NT2/D1 (cell line): ENCODE measurements around the gene CD9.

Source experiments
- DNase-seq: peaks from one replicate; pipeline ENCODE4 v3.0.0-alpha.2; 2011; ENCODE audit warnings: low read depth, low spot score
- H3K27me3 ChIP-seq: 2 replicates; pipeline ENCODE4 v1.6.0; 2011; ENCODE audit warnings: mild to moderate bottlenecking; ENCODE audit not compliant: insufficient read length, insufficient read depth
- H3K36me3 ChIP-seq: 2 replicates; pipeline ENCODE4 v1.6.1; 2011; ENCODE audit warnings: mild to moderate bottlenecking, low read length, mixed read lengths; ENCODE audit not compliant: insufficient read depth, insufficient read length
- H3K4me1 ChIP-seq: 2 replicates; pipeline ENCODE4 v1.5.1; 2011; ENCODE audit not compliant: insufficient read depth, insufficient read length
- H3K4me3 ChIP-seq: 2 replicates; pipeline ENCODE4 v1.5.1; 2011; ENCODE audit warnings: low read depth; ENCODE audit not compliant: insufficient read length
- H3K9ac ChIP-seq: 2 replicates; pipeline ENCODE4 v1.6.0; 2011; ENCODE audit warnings: low read depth; ENCODE audit not compliant: insufficient read length
- H3K9me3 ChIP-seq: 2 replicates; pipeline ENCODE4 v1.5.1; 2011; ENCODE audit warnings: mild to moderate bottlenecking, low read length; ENCODE audit not compliant: insufficient read depth
- SUZ12 ChIP-seq: IDR thresholded peaks from 2 replicates; pipeline ENCODE4 v1.6.1; 2011; ENCODE audit not compliant: insufficient read length, insufficient read depth; ENCODE audit errors: extremely low read depth
- YY1 ChIP-seq: IDR thresholded peaks from 2 replicates; pipeline ENCODE4 v1.6.1; 2011; ENCODE audit not compliant: insufficient read length, insufficient read depth
- ZNF274 ChIP-seq: IDR thresholded peaks from 2 replicates; pipeline ENCODE4 v1.6.1; 2011; ENCODE audit warnings: mild to moderate bottlenecking, low read depth, low read length

Gene CD9

DNA sequence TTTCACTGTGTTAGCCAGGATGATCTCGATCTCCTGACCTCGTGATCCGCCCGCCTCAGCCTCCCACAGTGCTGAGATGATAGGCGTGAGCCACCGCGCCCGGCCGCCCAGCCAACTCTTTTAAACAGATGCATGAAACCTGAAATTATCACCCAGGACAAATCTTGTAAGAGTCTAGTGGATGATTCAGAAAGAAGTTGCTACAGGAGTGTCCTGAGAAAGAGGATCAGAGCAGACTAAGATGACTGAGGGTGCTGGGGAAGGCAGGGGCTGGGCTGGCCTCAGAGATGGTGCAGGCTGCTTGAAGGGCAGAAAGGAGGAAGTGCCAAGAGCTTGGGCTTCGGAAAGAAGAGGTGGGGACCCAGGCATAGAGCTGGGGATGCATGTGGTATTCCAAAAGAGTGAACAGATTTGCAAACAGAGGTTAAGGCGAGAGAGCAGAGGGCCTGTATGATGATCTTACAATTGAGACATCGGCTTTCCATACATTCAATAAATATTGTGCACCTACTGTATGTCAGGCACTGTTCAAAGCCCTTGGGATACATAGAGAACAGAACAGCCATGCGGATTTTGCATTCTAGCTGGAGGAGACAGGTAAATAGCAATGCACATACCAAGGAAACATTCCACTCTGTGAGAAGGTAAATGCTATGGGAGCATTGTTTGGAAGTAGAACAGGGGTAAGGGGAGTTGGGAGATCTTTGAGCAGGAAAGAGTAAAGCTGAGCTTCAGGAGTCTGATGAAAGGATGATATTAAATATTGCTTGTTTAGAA lies 7.4 kb upstream of the CD9 start:
- TF ChIP-seq ZNF274 (no peak), YY1 (no peak)
- H3K36me3 ChIP-seq = no peaks in the 10 kb centered on the region
- H3K9ac ChIP-seq = no peak overlapping the region
- DNase-seq = no peak
- H3K27me3 ChIP-seq = no peaks in the 10 kb centered on the region
- H3K9me3 ChIP-seq = peaks cover 4% of the 10 kb centered on the region; the same call in 1 of the 2 replicates
- no peak overlapping the region for H3K4me3 ChIP-seq
- H3K4me1 ChIP-seq = peaks cover 14% of the 10 kb centered on the region

DNA sequence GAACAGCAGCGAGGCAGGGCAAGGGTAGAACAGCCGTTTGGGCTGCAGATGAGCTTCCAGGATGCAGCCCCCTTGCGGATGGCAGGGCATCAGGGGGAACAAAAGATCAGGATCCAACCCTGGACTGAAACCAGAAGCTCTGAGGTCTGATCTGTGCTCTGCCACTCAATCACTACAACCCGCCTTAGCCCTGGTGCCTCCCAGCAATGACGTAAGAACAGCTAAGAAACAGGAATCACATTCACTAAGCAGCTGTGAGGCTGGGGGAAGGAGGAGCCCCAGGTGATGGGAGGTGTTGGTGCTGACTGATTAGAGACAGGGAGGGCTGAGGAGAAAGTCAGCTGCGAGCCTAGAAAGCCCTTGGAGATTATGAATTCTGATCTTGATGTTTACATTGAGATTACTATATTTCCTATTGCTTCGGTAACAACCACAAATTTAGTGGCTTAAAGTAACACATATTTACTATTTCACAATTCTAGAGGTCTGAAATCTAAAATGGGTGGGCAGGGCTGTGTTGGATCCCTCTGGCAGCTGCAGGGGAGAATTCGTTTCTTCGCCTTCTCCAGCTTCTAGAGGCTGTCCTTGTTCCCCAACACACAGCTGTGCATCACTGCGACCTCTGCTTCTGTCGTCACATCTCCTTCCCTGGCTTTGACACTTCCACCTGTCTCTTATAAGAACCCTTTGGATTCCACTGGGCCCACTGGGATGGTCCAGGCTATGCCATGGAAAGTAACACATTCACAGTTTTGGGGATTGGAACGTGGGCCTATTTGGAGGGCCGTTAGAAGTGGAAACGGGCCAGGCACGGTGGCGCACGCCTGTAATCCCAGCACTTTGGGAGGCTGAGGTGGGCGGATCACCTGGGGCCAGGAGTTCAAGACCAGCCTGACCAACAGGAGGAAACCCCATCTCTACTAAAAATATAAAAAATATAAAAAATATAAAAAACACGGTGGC lies 6.1 kb upstream of the CD9 start:
- Histone ChIP-seq H3K4me3 (no peak overlapping the region), H3K27me3 (peaks cover 6% of the 10 kb centered on the region), H3K9me3 (peaks cover 4% of the 10 kb centered on the region; the same call in 1 of the 2 replicates), H3K9ac (peak overlapping the region; percentile 47), H3K36me3 (no peaks in the 10 kb centered on the region), H3K4me1 (peaks cover 26% of the 10 kb centered on the region)
- TF ChIP-seq ZNF274 (no peak), YY1 (no peak), SUZ12 (no peak)
- DNase-seq = peak; percentile 80

DNA sequence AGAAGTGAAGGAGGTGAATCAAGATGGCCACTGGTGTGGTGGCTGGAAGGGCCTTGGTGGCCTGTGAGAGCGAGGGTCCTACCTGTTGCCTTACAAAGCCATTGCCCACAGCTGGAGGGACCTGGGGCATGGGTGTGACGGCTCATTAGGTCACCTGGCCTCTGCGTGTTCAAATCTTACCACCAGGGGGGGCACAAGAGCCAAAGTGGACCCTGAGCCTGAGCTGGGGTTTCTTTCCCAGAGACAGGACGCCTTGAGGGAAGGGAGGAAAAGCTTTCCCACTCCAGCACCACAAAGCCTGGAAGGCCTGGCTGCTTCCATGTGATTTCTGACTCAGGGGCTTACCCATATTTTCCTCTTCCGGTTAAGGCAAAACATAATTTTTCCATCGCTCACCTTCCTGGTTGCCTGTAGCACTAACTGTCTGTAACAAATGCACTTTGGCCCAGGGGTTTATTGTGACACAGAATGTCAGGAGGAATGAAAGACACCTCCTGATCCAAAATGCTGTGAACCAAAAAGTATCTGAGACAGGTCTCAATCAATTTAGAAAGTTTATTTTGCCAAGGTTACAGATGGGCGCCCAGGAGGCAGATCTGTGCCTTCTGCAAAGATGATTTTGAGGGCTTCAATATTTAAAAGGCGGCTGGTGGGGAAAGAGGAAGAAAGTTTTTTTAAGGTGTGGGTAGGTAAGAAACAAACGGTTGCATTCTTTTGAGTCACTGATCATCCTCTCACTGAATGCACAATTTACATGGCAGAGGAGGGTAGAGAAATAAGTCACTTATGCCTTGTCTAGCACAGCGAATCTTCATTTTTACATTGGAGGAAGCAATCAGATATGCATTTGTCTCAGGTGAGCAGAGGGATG lies 4.3 kb upstream of the CD9 start:
- DNase-seq = peak; percentile 98
- Histone ChIP-seq H3K4me1 (peaks cover 26% of the 10 kb centered on the region), H3K36me3 (no peaks in the 10 kb centered on the region), H3K9ac (peak overlapping the region; percentile 61), H3K4me3 (no peak overlapping the region), H3K9me3 (no peaks in the 10 kb centered on the region; the same call in 1 of the 2 replicates), H3K27me3 (peaks cover 6% of the 10 kb centered on the region)
- no peak for TF ChIP-seq SUZ12
- TF ChIP-seq YY1 = no peak
- no peak for TF ChIP-seq ZNF274

DNA sequence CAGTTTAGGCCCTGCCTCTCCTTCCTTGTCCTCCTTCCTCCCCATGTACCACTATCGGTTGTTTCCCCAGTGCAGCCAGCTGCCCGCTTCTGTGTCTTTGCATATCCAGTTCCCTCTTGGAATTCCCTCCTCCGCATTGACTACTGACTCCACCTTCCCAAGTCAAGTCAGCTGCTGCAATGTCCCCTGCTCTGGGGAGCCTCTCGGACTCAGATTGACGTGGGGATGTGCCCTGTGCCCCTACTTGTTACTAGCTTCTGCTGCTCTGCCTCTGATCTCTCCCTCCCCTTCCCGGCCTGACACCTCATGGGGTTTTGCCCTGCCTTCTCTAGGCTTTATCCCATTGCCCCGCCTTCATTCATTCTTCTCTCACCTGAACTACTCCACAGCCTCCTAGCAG lies 2.1 kb upstream of the CD9 start:
- H3K4me1 ChIP-seq = peaks cover 41% of the 10 kb centered on the region

DNA sequence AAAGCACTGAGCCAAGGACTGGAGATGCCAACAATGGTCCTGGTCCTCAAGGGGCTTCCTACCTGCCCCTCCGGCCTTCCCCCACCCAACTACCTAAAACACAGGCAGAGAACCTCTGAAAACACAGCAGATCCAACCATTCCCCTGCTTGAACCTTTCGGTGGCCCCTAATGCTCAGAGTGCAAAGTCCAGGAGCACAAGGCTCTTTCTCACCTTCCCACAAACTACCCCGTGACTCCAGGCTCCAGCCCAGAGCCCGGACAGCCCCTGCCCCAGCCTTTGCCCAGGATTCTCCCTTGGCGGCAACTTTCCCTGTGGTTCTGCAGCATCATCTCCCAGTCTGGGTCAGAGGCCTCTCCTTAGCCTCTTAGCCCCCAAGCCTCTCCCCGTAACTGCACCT lies 1.6 kb upstream of the CD9 start:
- H3K27me3 ChIP-seq = peaks cover 6% of the 10 kb centered on the region
- H3K9me3 ChIP-seq = no peaks in the 10 kb centered on the region
- no peak for DNase-seq
- peaks cover 24% of the 10 kb centered on the region for H3K36me3 ChIP-seq
- peaks cover 41% of the 10 kb centered on the region for H3K4me1 ChIP-seq
- no peak overlapping the region for H3K4me3 ChIP-seq
- TF ChIP-seq SUZ12 (no peak), ZNF274 (no peak), YY1 (no peak)
- H3K9ac ChIP-seq = peak overlapping the region; percentile 84

More for the DNA sequence above, 2.1 kb upstream of the CD9 start:
- no peaks in the 10 kb centered on the region for H3K9me3 ChIP-seq
- H3K9ac ChIP-seq = peak overlapping the region; percentile 84
- no peak overlapping the region for H3K4me3 ChIP-seq
- H3K36me3 ChIP-seq = peaks cover 19% of the 10 kb centered on the region
- no peak for TF ChIP-seq SUZ12
- TF ChIP-seq YY1 = no peak
- H3K27me3 ChIP-seq = peaks cover 6% of the 10 kb centered on the region
- no peak for DNase-seq

DNA sequence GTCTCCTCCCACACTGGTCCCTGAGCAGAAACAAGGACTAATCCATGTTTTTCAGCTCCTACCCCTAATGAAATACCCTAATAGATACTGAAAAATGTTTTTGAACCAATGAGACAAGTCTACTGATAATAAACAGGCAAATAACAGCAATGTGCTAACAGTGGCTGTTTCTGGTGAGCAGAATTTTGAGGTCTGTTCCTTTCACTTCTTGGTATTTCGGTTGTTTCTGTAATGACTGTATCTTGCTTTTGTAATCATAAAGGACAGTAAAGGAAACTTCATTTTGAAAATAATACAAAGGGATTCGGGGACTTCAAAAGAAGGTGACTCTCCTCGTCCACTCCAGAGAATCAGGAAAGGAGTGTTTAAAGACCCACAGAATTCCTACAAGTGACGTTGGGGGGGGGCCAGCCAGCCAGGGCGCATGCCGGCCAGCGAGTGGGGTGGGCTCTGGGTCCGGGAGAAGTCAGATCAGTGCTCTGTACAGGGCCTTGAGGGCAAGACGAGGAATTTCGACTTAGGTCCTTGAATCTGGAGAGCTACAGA lies 1.1 kb upstream of the CD9 start:
- no peak for TF ChIP-seq SUZ12
- no peaks in the 10 kb centered on the region for H3K9me3 ChIP-seq
- peaks cover 29% of the 10 kb centered on the region for H3K36me3 ChIP-seq
- H3K27me3 ChIP-seq = peaks cover 6% of the 10 kb centered on the region
- H3K4me1 ChIP-seq = peaks cover 41% of the 10 kb centered on the region
- H3K4me3 ChIP-seq = peak overlapping the region; percentile 53
- peak overlapping the region; percentile 84 for H3K9ac ChIP-seq
- no peak for DNase-seq
